Endothelial cell of umbilical vein (primary cell): ENCODE results near the gene LNX2. TPM values are rescaled to one million over a fixed set of nuclear protein-coding genes. Genes with fewer than 3 reads are reported as not detected.

Experiments used
- BruUV-seq: library from RNA; stranded (reverse); fragments of 400-500 nt; replicated peaks from 2 replicates; lab custom pipeline; 2021; lab: Mats Ljungman, UMichigan
- CTCF ChIA-PET: fragments of 300-600, 350-600 bp; sonication (Branson Sonifier 250); formaldehyde crosslinking; loops from one replicate; lab custom pipeline; 2021; ENCODE audit warnings: antibody characterized with exemption, inconsistent platforms; lab: Charles Lee
- POLR2A ChIA-PET: fragments of 300-600, 350-600 bp; sonication (Branson Sonifier 250); formaldehyde crosslinking; loops from one replicate; lab custom pipeline; 2021; ENCODE audit warnings: antibody characterized with exemption, inconsistent platforms; lab: Charles Lee
- DNase-seq: peaks from one replicate; pipeline ENCODE4 v3.0.0-alpha.2; 2011; ENCODE audit warnings: low read depth, low spot score
- FAIRE-seq: peaks from 2 replicates; lab custom pipeline; 2011; peaks lifted over from hg19 to GRCh38; lab: Jason Lieb, UNC
- H2AFZ ChIP-seq: 2 replicates; pipeline ENCODE4 v1.6.0; 2012; ENCODE audit warnings: low read depth, low read length, control low read depth, inconsistent platforms
- H3K27ac ChIP-seq: 2 replicates; pipeline ENCODE4 v1.5.1; 2011; ENCODE audit warnings: low read depth, mild to moderate bottlenecking, control low read depth, low read length, moderate library complexity; ENCODE audit not compliant: insufficient read depth
- H3K27me3 ChIP-seq, 2 experiments: 2 replicates each; pipeline versions ENCODE4 v1.6.0 to v1.6.1; 2011; ENCODE audit warnings: low read length in 2 of 2, mixed read lengths in 1 of 2; ENCODE audit not compliant: control insufficient read depth in 2 of 2, insufficient read depth in 2 of 2
- H3K36me3 ChIP-seq, 2 experiments: 2 replicates in 1 of 2; 3 replicates in 1 of 2; pipeline ENCODE4 v1.5.1; 2011; ENCODE audit warnings: low read length in 2 of 2, mild to moderate bottlenecking in 1 of 2, moderate library complexity in 1 of 2; ENCODE audit not compliant: control insufficient read depth in 2 of 2, insufficient read depth in 2 of 2; ENCODE audit errors: extremely low read depth in 1 of 2
- H3K4me1 ChIP-seq: 3 replicates; pipeline ENCODE4 v1.5.1; 2011; ENCODE audit warnings: mild to moderate bottlenecking, low read length; ENCODE audit not compliant: control insufficient read depth, insufficient read depth; ENCODE audit errors: extremely low read depth
- H3K4me2 ChIP-seq: 2 replicates; pipeline ENCODE4 v1.6.1; 2011; ENCODE audit warnings: low read length, control low read depth, mixed read lengths; ENCODE audit not compliant: insufficient read depth
- H3K4me3 ChIP-seq, 3 experiments: fragments of 200-600 bp in 1 of 3; sonication (generic), shearing (Covaris generic) in 1 of 3; replicated peaks in 1 of 3; 2 replicates each; pipeline ENCODE4 v1.5.1; 2011 to 2016; ENCODE audit warnings: control low read depth in 3 of 3, low read length in 3 of 3, mild to moderate bottlenecking in 2 of 3, inconsistent platforms in 1 of 3, low read depth in 1 of 3, moderate library complexity in 1 of 3; ENCODE audit not compliant: insufficient read depth in 1 of 3
- H3K79me2 ChIP-seq: 2 replicates; pipeline ENCODE4 v1.6.0; 2012; ENCODE audit warnings: low read length, inconsistent platforms; ENCODE audit not compliant: control insufficient read depth, insufficient read depth
- H3K9ac ChIP-seq: replicated peaks from 2 replicates; pipeline ENCODE3; 2011; ENCODE audit warnings: low read length, control low read depth; ENCODE audit not compliant: insufficient read depth; ENCODE audit errors: extremely low read depth
- H3K9me1 ChIP-seq: replicated peaks from 3 replicates; pipeline ENCODE4 v1.6.0; 2011; ENCODE audit warnings: mild to moderate bottlenecking, low read length; ENCODE audit not compliant: control insufficient read depth, insufficient read depth; ENCODE audit errors: extremely low read depth
- H3K9me3 ChIP-seq: replicated peaks from 2 replicates; pipeline ENCODE4 v1.5.1; 2012; ENCODE audit warnings: low read length, inconsistent platforms; ENCODE audit not compliant: control insufficient read depth, insufficient read depth
- H4K20me1 ChIP-seq: replicated peaks from 2 replicates; pipeline ENCODE3; 2011; ENCODE audit warnings: mild to moderate bottlenecking, low read length; ENCODE audit not compliant: control insufficient read depth, insufficient read depth; ENCODE audit errors: extremely low read depth
- EZH2 ChIP-seq: IDR thresholded peaks from 2 replicates; pipeline ENCODE4 v1.6.1; 2012; ENCODE audit warnings: borderline replicate concordance, low read depth, mild to moderate bottlenecking, moderate library complexity, low read length, inconsistent platforms; ENCODE audit not compliant: severe bottlenecking
- FOS ChIP-seq: IDR thresholded peaks from 2 replicates; pipeline ENCODE4 v1.6.1; 2011; ENCODE audit warnings: mild to moderate bottlenecking, low read length, moderate library complexity, borderline replicate concordance; ENCODE audit not compliant: insufficient read depth
- GATA2 ChIP-seq: IDR thresholded peaks from 2 replicates; pipeline ENCODE4 v1.7.0; 2011; ENCODE audit warnings: low read depth, mild to moderate bottlenecking, moderate library complexity, mixed read lengths, low read length; ENCODE audit not compliant: insufficient read length, insufficient read depth
- MYC ChIP-seq: IDR thresholded peaks from one replicate; pipeline ENCODE4 v1.6.1; 2011; ENCODE audit warnings: mild to moderate bottlenecking, low read depth, low read length
- POLR2A ChIP-seq: IDR thresholded peaks from 2 replicates; pipeline ENCODE4 v1.6.1; 2012; ENCODE audit warnings: low read depth, mild to moderate bottlenecking, control low read depth, low read length
- POLR2AphosphoS5 ChIP-seq: IDR thresholded peaks from 2 replicates; pipeline ENCODE4 v1.6.1; 2012; ENCODE audit warnings: low read depth, mild to moderate bottlenecking, control low read depth, low read length, moderate library complexity; ENCODE audit not compliant: insufficient read depth
- dilution Hi-C: fragments of 300-500 bp; cut with MboI; formaldehyde crosslinking; loops from one replicate; pipeline ENCODE4 v1.15.0; 2019; ENCODE audit warnings: low sequenced_read_pairs; ENCODE audit not compliant: extremely low pct_ligation_motif_present
- intact Hi-C: fragments of 100-400 bp; cut with micrococcal nuclease; formaldehyde crosslinking; loops from one replicate; pipeline ENCODE4 v1.10.0; 2022
- polyA plus RNA-seq, 4 experiments: library from polyadenylated mRNA; depleted of rRNA in 3 of 4; stranded (reverse) in 3 of 4; unstranded in 1 of 4; fragments of >200 nt; gene quantifications; 2 replicates each; pipeline versions ENCODE4 v1.2.1 to v1.2.3, GENCODE V29; 2011 to 2012; ENCODE audit warnings: missing spikeins in 1 of 4
- total RNA-seq: library from RNA; stranded (reverse); gene quantifications from 2 replicates; pipeline ENCODE4 v1.2.3, GENCODE V29; 2021
- TF ChIP-seq, protein P1 (sequence below): IDR thresholded peaks from 2 replicates; pipeline ENCODE4 v1.6.1; 2011; ENCODE audit not compliant: insufficient read depth, insufficient read length

Gene LNX2
- total and polyA plus RNA-seq, 2 donors (not counting 3 experiments of a cell fraction or from before 2014, with no cell fraction given) = 7.0 to 9.1 TPM

DNA sequence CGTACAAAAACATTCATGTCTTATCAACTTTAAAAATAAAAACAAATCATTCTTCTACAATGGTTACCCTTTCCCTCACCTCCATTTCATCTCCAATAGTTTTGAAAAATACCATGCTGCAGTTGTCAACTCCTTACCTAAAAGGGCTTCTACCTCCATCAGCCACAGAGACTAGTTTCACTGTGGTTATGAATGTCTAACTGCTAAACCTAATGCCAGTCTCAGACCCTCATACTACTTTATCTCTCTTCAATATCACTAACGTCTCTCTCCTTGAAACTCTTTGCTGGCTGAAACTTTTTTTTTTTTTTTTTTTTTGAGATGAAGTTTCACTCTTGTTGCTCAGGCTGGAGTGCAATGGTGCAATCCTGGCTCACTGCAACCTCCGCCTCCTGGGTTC lies 27.1 kb downstream of the LNX2 start:
- CTCF ChIA-PET = no interaction called here
- H3K9ac ChIP-seq = no peak overlapping the region
- dilution Hi-C loops = no loop called here

DNA sequence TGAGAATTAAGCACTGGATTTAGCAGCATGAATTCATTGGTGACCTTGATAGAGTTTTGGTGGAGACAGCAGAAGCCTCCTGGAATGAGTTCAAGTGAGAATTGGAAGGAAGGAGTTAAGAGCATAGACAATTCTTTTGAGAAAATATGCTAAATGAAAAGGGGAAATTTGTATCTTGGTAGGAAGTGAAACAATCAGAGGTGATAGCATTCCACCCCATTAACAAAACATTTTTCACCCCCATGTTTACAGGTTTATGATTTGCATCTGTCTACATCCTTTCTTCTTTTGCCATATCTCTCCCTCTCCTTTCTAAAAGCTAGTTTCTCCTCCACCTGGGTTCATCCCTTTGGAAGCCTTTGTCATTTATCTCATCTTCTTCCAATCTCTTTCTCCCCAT lies 27.5 kb downstream of the LNX2 start:
- POLR2A ChIA-PET = no interaction called here
- Histone ChIP-seq H3K4me1 (no peaks in the 10 kb centered on the region), H3K4me2 (no peak overlapping the region), H4K20me1 (peaks cover 2% of the 10 kb centered on the region), H3K4me3 (no peak overlapping the region), H3K36me3 (no peaks in the 10 kb centered on the region), H2AFZ (no peak overlapping the region), H3K27me3 (no peaks in the 10 kb centered on the region), H3K79me2 (peaks cover 33% of the 10 kb centered on the region), H3K9ac (no peak overlapping the region), H3K9me3 (no peaks in the 10 kb centered on the region), H3K27ac (no peak overlapping the region), H3K9me1 (no peaks in the 10 kb centered on the region)
- CTCF ChIA-PET = no interaction called here
- TF ChIP-seq POLR2AphosphoS5 (no peak), MYC (no peak), POLR2A (no peak), GATA2 (no peak), FOS (no peak), EZH2 (no peak)
- TF ChIP-seq, protein P1, sequence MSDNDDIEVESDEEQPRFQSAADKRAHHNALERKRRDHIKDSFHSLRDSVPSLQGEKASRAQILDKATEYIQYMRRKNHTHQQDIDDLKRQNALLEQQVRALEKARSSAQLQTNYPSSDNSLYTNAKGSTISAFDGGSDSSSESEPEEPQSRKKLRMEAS = no peak
- no TSS peak for BruUV-seq
- FAIRE-seq = no peak
- intact Hi-C loops (no loop called here), dilution Hi-C loops (no loop called here)
- DNase-seq = no peak

More for the DNA sequence above, 27.1 kb downstream of the LNX2 start:
- Histone ChIP-seq H3K9me3 (no peaks in the 10 kb centered on the region), H3K27me3 (no peaks in the 10 kb centered on the region), H3K79me2 (peaks cover 36% of the 10 kb centered on the region), H3K9me1 (no peaks in the 10 kb centered on the region), H3K4me2 (no peak overlapping the region), H3K4me1 (no peaks in the 10 kb centered on the region), H2AFZ (no peak overlapping the region), H3K36me3 (no peaks in the 10 kb centered on the region), H3K4me3 (no peak overlapping the region), H4K20me1 (peaks cover 2% of the 10 kb centered on the region), H3K27ac (no peak overlapping the region)
- intact Hi-C loops = no loop called here
- POLR2A ChIA-PET = interaction anchor here (0.7 kb wide), 1 partner anchor 144 kb away, joined by 5 read pairs; no protein-coding TSS in a partner anchor
- BruUV-seq = no TSS peak
- no peak for FAIRE-seq
- DNase-seq = no peak
- TF ChIP-seq FOS (no peak), EZH2 (no peak)
